IPS-18c (cell line): ENCODE results near the gene CDRT15L2.
"Not testable (repeated sequence)": the region's sequence is repeated elsewhere in the genome, so short reads cannot be mapped to it uniquely, and the experiment has no call there.

Experiments used
- H3K4me3 ChIP-seq: 2 replicates; pipeline ENCODE4 v1.7.0; 2013; ENCODE audit warnings: low read depth, mild to moderate bottlenecking, low read length, moderate library complexity; ENCODE audit not compliant: insufficient read depth
- H3K9me3 ChIP-seq: one replicate; pipeline ENCODE4 v1.6.1; 2013; ENCODE audit warnings: mild to moderate bottlenecking, low read length, moderate library complexity; ENCODE audit not compliant: control insufficient read depth, insufficient read depth

Gene CDRT15L2

GRCh38 chr17:20566736-20567135, 12.8 kb upstream of the CDRT15L2 start:
- not testable (repeated sequence) for H3K4me3 ChIP-seq, H3K9me3 ChIP-seq

GRCh38 chr17:20567421-20567820, 12.1 kb upstream of the CDRT15L2 start:
- H3K4me3 ChIP-seq, H3K9me3 ChIP-seq: not testable (repeated sequence)

- H3K9me3 ChIP-seq, H3K4me3 ChIP-seq: not testable (repeated sequence)
Measured at GRCh38 chr17:20568604-20569003, 10.9 kb upstream of the CDRT15L2 start.

GRCh38 chr17:20571653-20572052, 7.9 kb upstream of the CDRT15L2 start:
- not testable (repeated sequence) for H3K4me3 ChIP-seq, H3K9me3 ChIP-seq

- H3K4me3 ChIP-seq = not testable (repeated sequence)
Measured at GRCh38 chr17:20573216-20573615, 6.3 kb upstream of the CDRT15L2 start.

GRCh38 chr17:20575071-20575470, 4.5 kb upstream of the CDRT15L2 start:
- not testable (repeated sequence) for H3K9me3 ChIP-seq, H3K4me3 ChIP-seq

More at GRCh38 chr17:20573216-20573615, 6.3 kb upstream of the CDRT15L2 start:
- H3K9me3 ChIP-seq = not testable (repeated sequence)

GRCh38 chr17:20583891-20584577, 4.5 kb downstream of the CDRT15L2 start:
- not testable (repeated sequence) for H3K9me3 ChIP-seq, H3K4me3 ChIP-seq

GRCh38 chr17:20588744-20589453, 9.4 kb downstream of the CDRT15L2 start:
- not testable (repeated sequence) for H3K9me3 ChIP-seq
- H3K4me3 ChIP-seq = peak overlapping the region; percentile 40

- H3K4me3 ChIP-seq, H3K9me3 ChIP-seq: not testable (repeated sequence)
Measured at GRCh38 chr17:20589454-20589810, 9.9 kb downstream of the CDRT15L2 start.

- not testable (repeated sequence) for H3K9me3 ChIP-seq, H3K4me3 ChIP-seq
Measured at GRCh38 chr17:20591040-20591439, 11.5 kb downstream of the CDRT15L2 start.

GRCh38 chr17:20605568-20605967, 26.0 kb downstream of the CDRT15L2 start:
- not testable (repeated sequence) for H3K9me3 ChIP-seq, H3K4me3 ChIP-seq

GRCh38 chr17:20609490-20609889, 30.0 kb downstream of the CDRT15L2 start:
- H3K9me3 ChIP-seq, H3K4me3 ChIP-seq: not testable (repeated sequence)

- Histone ChIP-seq H3K9me3 (no peaks in the 10 kb centered on the region), H3K4me3 (no peak overlapping the region)
Measured at GRCh38 chr17:20611309-20611708, 31.8 kb downstream of the CDRT15L2 start.

GRCh38 chr17:20612635-20613034, 33.1 kb downstream of the CDRT15L2 start:
- H3K9me3 ChIP-seq = no peaks in the 10 kb centered on the region
- H3K4me3 ChIP-seq = no peak overlapping the region

GRCh38 chr17:20613248-20613647, 33.7 kb downstream of the CDRT15L2 start:
- H3K9me3 ChIP-seq = no peaks in the 10 kb centered on the region
- no peak overlapping the region for H3K4me3 ChIP-seq

GRCh38 chr17:20613905-20614304, 34.4 kb downstream of the CDRT15L2 start:
- no peaks in the 10 kb centered on the region for H3K9me3 ChIP-seq
- H3K4me3 ChIP-seq = no peak overlapping the region

GRCh38 chr17:20615461-20615860, 35.9 kb downstream of the CDRT15L2 start:
- not testable (repeated sequence) for H3K9me3 ChIP-seq, H3K4me3 ChIP-seq
